Astrocyte (in vitro differentiated cells and primary cell): ENCODE results near the gene BCAN. TPM values are rescaled to one million over a fixed set of nuclear protein-coding genes. Genes with fewer than 3 reads are reported as not detected.

ENCODE experiments used
- DNase-seq: peaks from one replicate; pipeline ENCODE4 v3.0.0-alpha.2; 2010; ENCODE audit warnings: low read depth
- FAIRE-seq: peaks from 2 replicates; lab custom pipeline; 2011; peaks lifted over from hg19 to GRCh38; lab: Jason Lieb, UNC
- H2AFZ ChIP-seq: 2 replicates; pipeline ENCODE4 v1.6.0; 2012; ENCODE audit warnings: low read depth, low read length, inconsistent platforms
- H3K27ac ChIP-seq: 2 replicates; pipeline ENCODE4 v1.5.1; 2011; ENCODE audit warnings: low read depth, low read length, inconsistent platforms
- H3K27me3 ChIP-seq: 2 replicates; pipeline ENCODE4 v1.6.0; 2011; ENCODE audit warnings: low read length, inconsistent platforms; ENCODE audit not compliant: insufficient read depth
- H3K36me3 ChIP-seq: 2 replicates; pipeline ENCODE4 v1.5.1; 2011; ENCODE audit warnings: low read length, inconsistent platforms; ENCODE audit not compliant: insufficient read depth
- H3K4me1 ChIP-seq: 2 replicates; pipeline ENCODE4 v1.5.1; 2011; ENCODE audit warnings: low read length, inconsistent platforms; ENCODE audit not compliant: insufficient read depth
- H3K4me2 ChIP-seq: 2 replicates; pipeline ENCODE4 v1.6.0; 2012; ENCODE audit warnings: low read length, inconsistent platforms
- H3K4me3 ChIP-seq: 2 replicates; pipeline ENCODE4 v1.5.1; 2011; ENCODE audit warnings: low read depth, mild to moderate bottlenecking, low read length, inconsistent platforms; ENCODE audit not compliant: insufficient read depth
- H3K79me2 ChIP-seq: 2 replicates; pipeline ENCODE4 v1.6.0; 2012; ENCODE audit warnings: mild to moderate bottlenecking, low read length, inconsistent platforms; ENCODE audit not compliant: insufficient read depth
- H3K9ac ChIP-seq: 2 replicates; pipeline ENCODE4 v1.6.0; 2012; ENCODE audit warnings: mild to moderate bottlenecking, low read length, inconsistent platforms
- H3K9me3 ChIP-seq: 2 replicates; pipeline ENCODE4 v1.5.1; 2012; ENCODE audit warnings: low read depth, mild to moderate bottlenecking, low read length, inconsistent platforms; ENCODE audit not compliant: insufficient read depth
- H4K20me1 ChIP-seq: 2 replicates; pipeline ENCODE4 v1.6.0; 2012; ENCODE audit warnings: low read length, inconsistent platforms; ENCODE audit not compliant: insufficient read depth
- H3K27ac Mint-ChIP-seq: one replicate; pipeline ENCODE4 v1.8.0; 2021; ENCODE audit warnings: mild to moderate bottlenecking, mixed read lengths; ENCODE audit not compliant: unreplicated experiment
- H3K27me3 Mint-ChIP-seq: one replicate; pipeline ENCODE4 v1.8.0; 2021; ENCODE audit warnings: low read depth, mixed read lengths; ENCODE audit not compliant: unreplicated experiment
- H3K36me3 Mint-ChIP-seq: one replicate; pipeline ENCODE4 v1.8.0; 2021; ENCODE audit warnings: low read depth, mixed read lengths; ENCODE audit not compliant: unreplicated experiment
- H3K4me1 Mint-ChIP-seq: one replicate; pipeline ENCODE4 v1.8.0; 2021; ENCODE audit warnings: low read depth, mixed read lengths; ENCODE audit not compliant: unreplicated experiment
- H3K4me3 Mint-ChIP-seq: one replicate; pipeline ENCODE4 v1.8.0; 2021; ENCODE audit warnings: mild to moderate bottlenecking, moderate library complexity, mixed read lengths; ENCODE audit not compliant: unreplicated experiment
- H3K9me3 Mint-ChIP-seq: one replicate; pipeline ENCODE4 v1.8.0; 2021; ENCODE audit warnings: mild to moderate bottlenecking, mixed read lengths; ENCODE audit not compliant: unreplicated experiment
- CTCF ChIP-seq: IDR thresholded peaks from 2 replicates; pipeline ENCODE4 v1.5.1; 2011; ENCODE audit warnings: low read depth, mild to moderate bottlenecking, inconsistent platforms, low read length, moderate library complexity; ENCODE audit not compliant: insufficient read depth
- EZH2 ChIP-seq: IDR thresholded peaks from 2 replicates; pipeline ENCODE4 v1.6.1; 2012; ENCODE audit warnings: mild to moderate bottlenecking, low read length, inconsistent platforms; ENCODE audit not compliant: insufficient read depth
- total RNA-seq: library from RNA; stranded (reverse); gene quantifications from 2 replicates; pipeline ENCODE4 v1.2.1, GENCODE V29; 2021

Gene BCAN
- total RNA-seq, 1 donor from 2014 or later, result 0.41 TPM

GRCh38 chr1:156667968-156668709 lies 26.2 kb downstream of the BCAN start:
- H3K4me3 ChIP-seq, result no peak overlapping the region
- peaks cover 13% of the 10 kb centered on the region for H4K20me1 ChIP-seq
- peaks cover 34% of the 10 kb centered on the region for H3K4me1 ChIP-seq
- H3K36me3 ChIP-seq, result peaks cover 17% of the 10 kb centered on the region
- no peak for FAIRE-seq
- no peaks in the 10 kb centered on the region for H3K27me3 ChIP-seq
- no peak for DNase-seq
- peak overlapping the region; percentile 2 for H3K27ac ChIP-seq
- no peaks in the 10 kb centered on the region for H3K9me3 ChIP-seq
- H3K4me2 ChIP-seq, result no peak overlapping the region
- Mint-ChIP-seq H3K27ac (peak overlapping the region; percentile 66), H3K4me3 (peak overlapping the region; percentile 29), H3K9me3 (no peaks in the 10 kb centered on the region), H3K4me1 (peaks cover 71% of the 10 kb centered on the region), H3K36me3 (peaks cover 18% of the 10 kb centered on the region), H3K27me3 (no peaks in the 10 kb centered on the region)
- no peaks in the 10 kb centered on the region for H3K79me2 ChIP-seq
- TF ChIP-seq EZH2 (no peak), CTCF (no peak)
- H2AFZ ChIP-seq, result peak overlapping the region; percentile 9
- no peak overlapping the region for H3K9ac ChIP-seq

GRCh38 chr1:156668801-156669637 lies 27.1 kb downstream of the BCAN start:
- no peaks in the 10 kb centered on the region for H3K9me3 Mint-ChIP-seq
- Histone ChIP-seq H3K9me3 (no peaks in the 10 kb centered on the region), H3K27ac (no peak overlapping the region), H3K79me2 (peaks cover 6% of the 10 kb centered on the region), H3K4me1 (peaks cover 34% of the 10 kb centered on the region), H2AFZ (no peak overlapping the region), H3K4me3 (no peak overlapping the region), H4K20me1 (peaks cover 19% of the 10 kb centered on the region), H3K36me3 (peaks cover 17% of the 10 kb centered on the region), H3K9ac (no peak overlapping the region), H3K4me2 (no peak overlapping the region), H3K27me3 (no peaks in the 10 kb centered on the region)
- no peak for FAIRE-seq
- H3K36me3 Mint-ChIP-seq, result peaks cover 22% of the 10 kb centered on the region
- no peaks in the 10 kb centered on the region for H3K27me3 Mint-ChIP-seq
- H3K4me3 Mint-ChIP-seq, result peak overlapping the region; percentile 8
- no peak for DNase-seq
- TF ChIP-seq CTCF, result no peak
- TF ChIP-seq EZH2, result no peak
- H3K27ac Mint-ChIP-seq, result peak overlapping the region; percentile 72
- H3K4me1 Mint-ChIP-seq, result peaks cover 71% of the 10 kb centered on the region
